ENCODE results near the gene ANAPC7.
"Not testable (repeated sequence)": the region's sequence is repeated elsewhere in the genome, so short reads cannot be mapped to it uniquely, and the experiment has no call there.

The ANAPC7 gene

DNA sequence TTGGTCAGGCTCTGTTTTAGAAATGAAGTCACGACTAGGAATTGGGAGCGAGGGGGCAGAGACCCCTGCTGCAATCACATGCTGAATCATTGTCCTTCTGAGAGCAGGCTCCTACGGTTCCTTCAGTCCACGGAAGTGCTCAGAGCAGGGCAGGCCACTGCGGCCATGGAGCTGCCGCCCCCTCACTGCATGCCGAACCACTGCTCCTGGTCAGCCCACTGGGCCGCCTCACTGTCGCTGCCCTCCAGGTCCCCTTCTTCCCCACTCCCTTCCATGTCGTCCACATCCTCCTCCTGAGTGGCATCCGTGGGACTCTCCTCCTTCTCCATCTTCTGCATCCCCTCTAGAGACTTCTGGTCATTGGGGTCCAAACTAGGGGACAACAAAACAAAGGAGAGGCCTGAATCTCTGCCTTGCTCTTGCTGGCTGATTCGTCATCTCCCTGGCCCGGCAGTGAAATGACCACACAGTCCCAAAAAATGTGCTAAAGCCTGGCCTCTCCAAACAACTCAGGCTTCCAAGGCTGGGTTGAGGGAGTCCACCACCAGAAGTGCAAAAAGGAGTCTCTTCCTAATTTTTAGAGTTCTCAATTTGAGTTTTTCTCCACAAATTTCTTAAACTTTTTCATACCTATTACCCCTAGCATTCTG is 29.4 kb downstream of the ANAPC7 start:
- DNase-seq (ENCODE audit: low read depth in 2 of 2) = no peak

DNA sequence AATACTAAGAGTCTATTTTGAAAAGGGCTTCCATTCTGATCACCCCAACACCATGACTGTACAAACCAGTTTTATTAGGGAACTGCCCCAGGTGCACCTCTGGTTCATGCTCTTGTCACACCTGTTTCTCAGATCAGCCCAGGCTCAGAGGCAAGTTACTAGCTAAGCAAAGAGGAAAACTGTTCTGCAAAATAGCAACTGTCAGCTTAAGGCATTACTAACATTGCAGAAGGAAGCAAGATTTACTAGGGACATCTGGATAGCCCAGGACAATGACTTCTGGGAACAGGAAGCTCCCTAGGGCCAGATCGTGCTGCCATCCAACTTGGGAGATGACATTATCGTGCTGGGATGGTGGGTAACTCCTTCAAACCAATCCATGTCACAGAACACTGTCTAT is 30.1 kb downstream of the ANAPC7 start:
- no peak for DNase-seq (ENCODE audit: low read depth in 2 of 2)

- DNase-seq (ENCODE audit: low read depth in 2 of 2) = no peak
Observed at GRCh38 chr12:110373025-110373424, 30.5 kb downstream of the ANAPC7 start.

DNA sequence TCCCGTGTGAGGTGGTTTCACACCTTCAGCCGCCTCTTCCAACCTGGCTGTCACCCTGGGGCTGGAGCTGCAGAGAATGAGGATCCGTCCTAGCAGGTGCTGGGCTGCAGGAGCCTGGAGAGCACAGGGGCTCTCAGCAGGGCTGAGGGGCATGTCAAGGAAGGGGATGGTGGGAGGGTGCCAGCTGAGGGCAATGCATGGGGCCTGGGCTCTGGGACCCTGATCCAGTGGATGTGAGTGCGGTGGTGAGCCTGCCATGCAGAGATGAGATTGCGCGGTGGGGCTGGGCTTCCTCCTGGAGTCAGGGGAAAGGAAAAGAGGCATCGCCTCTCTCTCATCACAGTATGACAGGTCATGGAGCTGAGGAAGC is 31.5 kb downstream of the ANAPC7 start:
- DNase-seq (ENCODE audit: low read depth in 2 of 2) = no peak

DNA sequence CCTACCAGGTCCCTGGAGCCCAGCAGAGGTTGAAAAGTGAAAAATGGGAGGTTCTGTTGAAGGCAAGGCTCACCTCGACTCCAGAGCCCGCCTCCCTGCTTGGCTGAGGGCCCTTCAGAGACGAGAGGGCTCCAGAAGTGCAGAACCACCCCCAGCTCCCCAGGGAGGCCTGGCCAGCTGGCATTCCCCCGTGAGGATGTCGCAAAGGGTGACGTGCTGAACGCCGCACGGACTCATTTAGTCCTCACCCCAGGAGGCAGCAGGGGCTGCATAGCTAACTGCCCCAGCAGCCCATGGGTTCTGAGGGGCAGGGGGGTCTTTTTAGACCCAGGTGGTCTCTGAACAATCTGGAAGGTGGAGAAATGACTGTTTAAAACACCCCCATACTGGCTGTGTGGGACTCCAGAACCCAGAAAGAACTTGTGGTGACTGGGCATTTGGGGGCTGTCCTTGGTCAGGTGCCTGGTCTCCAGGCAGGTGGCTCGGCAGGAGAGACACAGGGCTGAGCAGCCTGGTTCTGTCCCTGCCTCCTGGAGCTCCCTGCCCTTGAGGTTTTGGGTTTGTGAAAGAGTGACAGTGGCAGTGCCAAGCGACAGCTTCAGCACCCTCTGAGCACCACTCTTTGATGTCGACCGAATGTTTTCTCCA is 32.0 kb downstream of the ANAPC7 start:
- no peak for DNase-seq (ENCODE audit: low read depth in 2 of 2)

- no peak for DNase-seq (ENCODE audit: low read depth in 2 of 2)
Observed at GRCh38 chr12:110370732-110371231, 32.7 kb downstream of the ANAPC7 start.

GRCh38 chr12:110369992-110370391 is 33.5 kb downstream of the ANAPC7 start:
- no peak for DNase-seq (ENCODE audit: low read depth in 2 of 2)

- no peak for DNase-seq (ENCODE audit: low read depth in 2 of 2)
Observed at GRCh38 chr12:110367181-110367864, 36.2 kb downstream of the ANAPC7 start.

DNA sequence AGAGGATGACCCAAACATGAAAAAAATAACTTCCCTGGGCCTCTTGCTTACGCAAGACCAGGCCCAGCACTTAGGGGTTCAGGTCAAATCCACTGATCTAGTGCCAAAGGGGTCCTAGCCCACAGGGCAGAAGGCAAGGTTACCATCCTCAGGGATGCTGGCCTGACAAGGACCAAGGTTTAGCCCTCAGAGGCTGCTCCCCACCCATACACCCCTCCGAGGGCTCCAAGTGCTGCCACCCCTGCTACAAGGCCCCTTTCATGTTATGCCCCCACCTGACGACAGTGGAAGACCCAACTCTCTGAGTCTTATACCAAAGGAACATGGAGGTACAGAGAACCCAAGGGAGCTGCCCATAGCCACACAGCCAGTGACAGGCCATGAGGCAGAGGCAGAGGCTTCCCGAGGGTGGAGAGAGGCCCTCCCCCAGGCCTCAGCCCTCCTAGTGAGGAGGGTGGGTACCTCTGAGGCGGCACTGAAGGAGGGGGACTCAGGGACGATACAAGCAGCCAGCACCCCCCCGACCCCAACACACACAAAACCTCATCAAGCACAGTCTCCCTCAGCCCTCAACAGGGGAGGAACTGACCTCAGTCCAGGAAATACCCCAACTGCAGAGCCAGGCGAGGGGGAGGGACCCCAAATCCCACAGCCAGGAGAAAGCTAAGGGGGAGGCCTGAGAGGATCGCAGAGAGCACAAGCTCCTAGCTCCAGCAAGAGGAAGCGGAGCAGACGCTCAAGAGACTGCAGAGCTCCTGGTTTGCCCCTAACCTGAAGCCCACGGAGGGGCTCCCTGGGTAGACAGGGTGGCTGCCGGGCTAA is 37.0 kb downstream of the ANAPC7 start:
- DNase-seq (ENCODE audit: low read depth in 2 of 2) = no peak

- DNase-seq (ENCODE audit: low read depth in 2 of 2) = no peak
Observed at GRCh38 chr12:110365489-110366320, 37.8 kb downstream of the ANAPC7 start.

DNA sequence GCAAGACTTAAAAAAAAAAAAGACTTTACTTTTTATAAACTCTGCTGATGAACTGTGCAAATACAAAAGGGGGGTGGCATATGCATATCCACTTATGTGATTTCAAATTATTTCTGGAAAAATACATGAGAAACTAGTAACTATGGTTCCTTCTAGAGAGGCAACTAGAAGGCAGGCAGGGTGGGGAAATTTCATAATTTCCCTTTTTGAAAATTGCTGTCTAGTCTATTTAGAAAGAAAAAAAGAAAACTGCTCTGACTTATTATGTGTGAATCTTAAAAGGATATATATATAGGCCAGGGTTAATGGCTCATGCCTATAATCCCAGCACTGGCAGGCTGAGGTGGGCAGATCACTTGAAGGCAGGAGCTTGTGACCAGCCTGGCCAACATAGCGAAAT is 42.3 kb downstream of the ANAPC7 start:
- DNase-seq (ENCODE audit: low read depth in 2 of 2) = no peak

DNA sequence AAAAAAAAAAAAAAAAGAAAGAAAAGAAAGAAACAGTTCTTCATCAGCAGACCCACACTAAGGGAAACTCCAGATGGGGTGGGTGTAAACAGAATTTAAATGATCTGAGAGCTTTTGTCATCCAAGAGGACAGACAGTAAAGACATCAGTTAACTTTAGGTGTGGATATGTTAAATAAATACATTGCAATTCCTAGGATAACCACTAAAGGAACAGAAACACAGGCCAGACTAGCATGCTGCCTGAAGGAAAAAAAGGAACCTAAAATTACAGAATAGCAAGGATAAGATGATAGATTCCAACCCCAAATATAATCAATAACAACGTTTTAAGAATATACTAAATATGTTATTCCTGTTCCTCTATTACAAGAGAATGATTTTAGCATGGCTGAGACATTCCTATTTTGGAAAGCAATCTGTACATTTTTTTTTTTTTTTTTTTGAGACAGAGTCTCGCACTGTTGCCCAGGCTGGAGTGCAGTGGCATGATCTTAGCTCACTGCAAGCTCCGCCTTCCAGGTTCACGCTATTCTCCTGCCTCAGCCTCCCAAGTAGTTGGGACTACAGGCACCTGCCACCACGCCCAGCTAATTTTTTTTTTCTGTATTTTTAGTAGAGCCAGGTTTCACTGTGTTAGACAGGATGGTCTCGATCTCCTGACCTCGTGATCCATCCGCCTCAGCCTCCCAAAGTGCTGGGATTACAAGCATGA is 45.0 kb downstream of the ANAPC7 start:
- DNase-seq (ENCODE audit: low read depth in 2 of 2) = not testable (repeated sequence)

- DNase-seq (ENCODE audit: low read depth in 2 of 2) = no peak
Observed at GRCh38 chr12:110355073-110355472, 48.4 kb downstream of the ANAPC7 start.

DNA sequence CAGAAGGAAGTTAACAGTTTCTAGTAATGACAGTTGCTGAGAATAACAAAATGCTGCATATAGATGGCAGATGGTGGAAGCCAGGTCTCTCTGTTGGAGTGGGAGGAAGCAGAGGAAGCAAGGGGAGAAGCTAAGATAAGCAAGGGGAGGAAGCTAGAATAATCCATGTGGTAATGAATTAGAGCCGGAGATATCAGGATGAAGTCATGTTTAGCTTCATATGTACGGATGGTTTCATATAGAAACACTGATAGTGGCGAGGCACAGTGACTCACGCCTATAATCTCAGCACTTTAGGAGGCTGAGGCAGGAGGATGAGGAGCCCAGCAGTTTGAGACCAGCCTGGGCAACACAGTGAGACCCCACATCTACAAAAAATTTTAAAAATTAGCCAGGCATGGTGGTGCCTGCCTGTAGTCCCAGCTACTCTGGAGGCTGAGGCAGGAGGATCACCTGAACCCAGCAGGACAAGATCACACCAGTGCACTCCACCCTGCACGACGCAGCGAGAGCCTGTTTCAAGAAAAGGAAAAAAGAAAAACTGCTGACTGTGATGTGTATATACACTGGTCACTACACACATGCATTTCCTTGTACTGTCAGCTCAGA is 49.2 kb downstream of the ANAPC7 start:
- no peak for DNase-seq (ENCODE audit: low read depth in 2 of 2)

DNA sequence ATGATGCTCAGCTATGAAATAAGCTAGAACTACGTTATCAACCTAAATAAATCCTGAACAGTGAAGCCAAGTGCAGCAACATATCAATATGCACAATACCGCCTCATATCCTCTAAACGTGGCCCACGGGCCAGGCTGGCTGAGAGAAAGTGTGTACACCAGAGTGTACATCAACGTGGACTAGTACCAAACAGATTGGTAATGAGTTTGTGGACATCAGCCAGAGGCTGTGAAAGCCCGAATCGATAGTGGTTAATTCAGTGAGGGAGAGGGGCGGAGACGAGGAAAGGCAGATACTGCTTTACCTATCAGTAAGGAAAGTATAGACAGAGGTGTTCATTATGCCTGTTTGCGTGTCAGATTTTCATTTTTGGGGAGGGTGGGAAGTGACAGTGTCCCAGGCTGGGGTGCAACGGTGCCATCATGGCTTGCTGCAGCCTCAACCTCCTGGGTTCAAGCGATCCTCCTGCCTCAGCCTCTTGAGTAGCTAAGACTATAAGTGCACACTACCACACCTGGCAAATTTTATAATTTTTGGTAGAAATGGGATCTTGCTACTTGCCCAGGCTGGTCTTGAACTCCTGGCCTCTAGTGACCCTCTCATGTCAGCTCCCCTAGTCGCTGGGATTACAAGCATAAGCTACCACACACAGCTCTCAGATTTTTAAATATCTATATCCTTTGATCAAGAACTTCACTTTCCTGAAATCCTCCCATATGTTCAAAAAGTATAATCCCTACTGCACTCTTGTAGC is 50.1 kb downstream of the ANAPC7 start:
- DNase-seq (ENCODE audit: low read depth in 2 of 2) = no peak

DNA sequence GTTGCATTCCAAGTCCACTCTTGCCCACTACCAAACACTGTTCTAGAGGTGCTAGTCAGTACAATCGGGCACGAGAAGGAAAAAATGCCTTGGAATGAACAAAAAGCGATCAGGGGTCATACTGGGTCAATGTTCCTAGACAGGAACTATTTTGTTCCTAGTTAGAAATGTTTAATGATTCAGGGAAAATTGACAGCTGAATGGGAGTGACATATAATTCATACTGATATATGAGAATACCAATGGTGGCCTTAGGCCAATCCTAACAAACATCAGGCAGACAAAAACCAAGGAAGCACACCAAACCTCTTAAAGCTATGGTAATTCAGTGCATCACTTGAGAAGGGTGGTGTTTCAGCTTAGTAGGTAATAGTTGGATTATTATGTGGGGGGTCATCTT is 51.1 kb downstream of the ANAPC7 start:
- no peak for DNase-seq (ENCODE audit: low read depth in 2 of 2)

DNA sequence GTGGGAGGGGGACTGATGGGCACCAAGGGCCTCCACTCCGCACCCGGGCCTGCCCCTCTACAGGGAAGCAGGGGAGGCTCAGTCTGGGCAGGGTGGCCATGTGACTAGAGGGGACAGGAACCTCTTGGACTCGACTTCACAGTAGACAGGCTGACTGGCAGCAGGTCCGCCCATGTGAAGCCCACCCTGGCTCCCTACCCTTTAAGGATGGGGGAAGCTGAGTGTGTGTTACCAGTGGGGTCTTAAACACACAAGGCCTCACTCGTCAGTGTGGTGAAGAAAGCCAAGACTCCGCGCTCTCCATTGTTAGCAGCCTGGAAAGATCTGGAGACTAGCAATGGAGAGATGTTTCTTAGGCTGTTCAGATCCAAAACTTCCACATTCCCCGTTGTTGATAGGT is 52.4 kb downstream of the ANAPC7 start:
- DNase-seq (ENCODE audit: low read depth in 2 of 2) = no peak

- DNase-seq (ENCODE audit: low read depth in 2 of 2) = peak; percentile 4 to 24
Observed at GRCh38 chr12:110349514-110350151, 53.9 kb downstream of the ANAPC7 start.

GRCh38 chr12:110349096-110349495 is 54.4 kb downstream of the ANAPC7 start:
- DNase-seq (ENCODE audit: low read depth in 2 of 2) = no peak

Data from stimulated activated CD4-positive, alpha-beta T cell treated with anti-CD3 and anti-CD28 coated beads, Interleukin-1b, Interleukin-23, amount 100 ng/mL, for 1 hour (primary cell).